Measurements from ENCODE around the gene FOSL2.

- TF ChIP-seq POLR2A (IDR thresholded peaks at IDR 0.05; ENCODE audit: borderline replicate concordance, extremely low read depth, insufficient read depth, insufficient read length): no peak
- TF ChIP-seq SRF (IDR thresholded peaks at IDR 0.05; ENCODE audit: low read depth): no peak
- TF ChIP-seq JUND (IDR thresholded peaks at IDR 0.05): no peak
- TF ChIP-seq POLR2AphosphoS5 (IDR thresholded peaks at IDR 0.05; ENCODE audit: low read depth, low read length): no peak
- TF ChIP-seq EZH2 (IDR thresholded peaks at IDR 0.05): no peak
- no peak for TF ChIP-seq FOSL1 (IDR thresholded peaks at IDR 0.05; ENCODE audit: low read depth)
Observed at GRCh38 chr2:28404086-28404485, 11.4 kb downstream of the FOSL2 start.

Data from HCT116 (cell line).